ENCODE data around the gene CD70. TPM values are rescaled to one million over a fixed set of nuclear protein-coding genes. Genes with fewer than 3 reads are reported as not detected.
A peak's percentile ranks its signal among the peaks of the same experiment; 100 is the strongest.
"Not testable (repeated sequence)": the region's sequence is repeated elsewhere in the genome, so short reads cannot be mapped to it uniquely, and the experiment has no call there.

Gene CD70
- total and polyA plus RNA-seq, 4 donors = not detected

GRCh38 chr19:6568816-6569215, 22.1 kb downstream of the CD70 start:
- H3K9ac ChIP-seq (ENCODE audit: low read depth in 1 of 2, low read length in 2 of 2) = no peak overlapping the region
- H3K27ac ChIP-seq (ENCODE audit: low read depth in 1 of 2, low read length in 2 of 2) = no peak overlapping the region
- no peaks in the 10 kb centered on the region for H3K4me1 ChIP-seq (ENCODE audit: control insufficient read depth in 4 of 4, insufficient read depth in 4 of 4, low read length in 3 of 4)
- H3K27me3 ChIP-seq (ENCODE audit: control insufficient read depth in 4 of 4, insufficient read depth in 4 of 4, low read length in 3 of 4) = peaks cover 0 to 5% (median under 1%) of the 10 kb centered on the region in 4 donors
- H3K36me3 ChIP-seq (ENCODE audit: control insufficient read depth in 4 of 4, insufficient read depth in 3 of 4, low read depth in 1 of 4, low read length in 3 of 4) = no peaks in the 10 kb centered on the region
- peaks cover 0 to 13% (median 5%) of the 10 kb centered on the region in 4 donors for H3K9me3 ChIP-seq (ENCODE audit: control insufficient read depth in 4 of 4, low read length in 3 of 4)
- TF ChIP-seq YY1 (IDR thresholded peaks at IDR 0.05) = no peak
- H3K4me3 ChIP-seq (ENCODE audit: low read depth in 1 of 3, low read length in 3 of 3) = no peak overlapping the region
- 67% methylated on average over 3 of the region's 3 CpGs for WGBS
- no peak for DNase-seq (ENCODE audit: low spot score)

- Histone ChIP-seq H3K27ac (ENCODE audit: low read depth in 1 of 2, low read length in 2 of 2) (no peak overlapping the region), H3K4me3 (ENCODE audit: low read depth in 1 of 3, low read length in 3 of 3) (no peak overlapping the region), H3K27me3 (ENCODE audit: control insufficient read depth in 4 of 4, insufficient read depth in 4 of 4, low read length in 3 of 4) (peaks cover 0 to 5% (median under 1%) of the 10 kb centered on the region in 4 donors), H3K9me3 (ENCODE audit: control insufficient read depth in 4 of 4, low read length in 3 of 4) (peaks cover 0 to 15% (median 5%) of the 10 kb centered on the region in 4 donors), H3K9ac (ENCODE audit: low read depth in 1 of 2, low read length in 2 of 2) (no peak overlapping the region), H3K36me3 (ENCODE audit: control insufficient read depth in 4 of 4, insufficient read depth in 3 of 4, low read depth in 1 of 4, low read length in 3 of 4) (no peaks in the 10 kb centered on the region), H3K4me1 (ENCODE audit: control insufficient read depth in 4 of 4, insufficient read depth in 4 of 4, low read length in 3 of 4) (no peaks in the 10 kb centered on the region)
- TF ChIP-seq RXRA (IDR thresholded peaks at IDR 0.05) (no peak), GABPA (IDR thresholded peaks at IDR 0.05 in 1 of 2, conservative IDR thresholded peaks at IDR 0.05 in 1 of 2) (no peak), MAX (IDR thresholded peaks at IDR 0.05) (no peak), EGR1 (IDR thresholded peaks at IDR 0.05; ENCODE audit: low read depth in 2 of 2) (no peak)
- WGBS = 68% methylated on average over 8 of the region's 8 CpGs
- no peak for DNase-seq (ENCODE audit: low spot score)
Measured at GRCh38 chr19:6568010-6568526, 22.9 kb downstream of the CD70 start.

GRCh38 chr19:6566727-6567126, 24.2 kb downstream of the CD70 start:
- H3K9ac ChIP-seq (ENCODE audit: low read depth in 1 of 2, low read length in 2 of 2); H3K4me3 ChIP-seq (ENCODE audit: low read depth in 1 of 3, low read length in 3 of 3); H3K27ac ChIP-seq (ENCODE audit: low read depth in 1 of 2, low read length in 2 of 2); H3K36me3 ChIP-seq (ENCODE audit: control insufficient read depth in 4 of 4, insufficient read depth in 3 of 4, low read depth in 1 of 4, low read length in 3 of 4); DNase-seq (ENCODE audit: low spot score); H3K27me3 ChIP-seq (ENCODE audit: control insufficient read depth in 4 of 4, insufficient read depth in 4 of 4, low read length in 3 of 4); H3K4me1 ChIP-seq (ENCODE audit: control insufficient read depth in 4 of 4, insufficient read depth in 4 of 4, low read length in 3 of 4): not testable (repeated sequence)
- WGBS = 59% methylated on average over 3 of the region's 3 CpGs
- H3K9me3 ChIP-seq (ENCODE audit: control insufficient read depth in 4 of 4, low read length in 3 of 4) = peaks cover 0 to 15% (median 5%) of the 10 kb centered on the region in 4 donors

- H3K36me3 ChIP-seq (ENCODE audit: control insufficient read depth in 4 of 4, insufficient read depth in 3 of 4, low read depth in 1 of 4, low read length in 3 of 4) = no peaks in the 10 kb centered on the region
- no peak for DNase-seq (ENCODE audit: low spot score)
- TF ChIP-seq JUND (IDR thresholded peaks at IDR 0.05) = no peak
- no peak for TF ChIP-seq CTCF (IDR thresholded peaks at IDR 0.05; ENCODE audit: low read depth, low read length, missing input control)
- peak; percentile 98 for TF ChIP-seq REST (IDR thresholded peaks at IDR 0.05)
- H3K9me3 ChIP-seq (ENCODE audit: control insufficient read depth in 4 of 4, low read length in 3 of 4) = peaks cover 0 to 15% (median 3%) of the 10 kb centered on the region in 4 donors
- no peak overlapping the region for H3K27ac ChIP-seq (ENCODE audit: low read depth in 1 of 2, low read length in 2 of 2)
- no peak overlapping the region for H3K9ac ChIP-seq (ENCODE audit: low read depth in 1 of 2, low read length in 2 of 2)
- no peaks in the 10 kb centered on the region for H3K4me1 ChIP-seq (ENCODE audit: control insufficient read depth in 4 of 4, insufficient read depth in 4 of 4, low read length in 3 of 4)
- 63% methylated on average over 2 of the region's 2 CpGs for WGBS
- no peak overlapping the region for H3K4me3 ChIP-seq (ENCODE audit: low read depth in 1 of 3, low read length in 3 of 3)
- peaks cover 0 to 2% (median under 1%) of the 10 kb centered on the region in 4 donors for H3K27me3 ChIP-seq (ENCODE audit: control insufficient read depth in 4 of 4, insufficient read depth in 4 of 4, low read length in 3 of 4)
Measured at GRCh38 chr19:6564393-6564792, 26.6 kb downstream of the CD70 start.

GRCh38 chr19:6562437-6562836, 28.5 kb downstream of the CD70 start:
- 50% methylated on average over 1 of the region's 1 CpG for WGBS
- H3K27ac ChIP-seq (ENCODE audit: low read depth in 1 of 2, low read length in 2 of 2); H3K4me3 ChIP-seq (ENCODE audit: low read depth in 1 of 3, low read length in 3 of 3); H3K36me3 ChIP-seq (ENCODE audit: control insufficient read depth in 4 of 4, insufficient read depth in 3 of 4, low read depth in 1 of 4, low read length in 3 of 4); H3K27me3 ChIP-seq (ENCODE audit: control insufficient read depth in 4 of 4, insufficient read depth in 4 of 4, low read length in 3 of 4); H3K4me1 ChIP-seq (ENCODE audit: control insufficient read depth in 4 of 4, insufficient read depth in 4 of 4, low read length in 3 of 4); H3K9ac ChIP-seq (ENCODE audit: low read depth in 1 of 2, low read length in 2 of 2); DNase-seq (ENCODE audit: low spot score): not testable (repeated sequence)
- H3K9me3 ChIP-seq (ENCODE audit: control insufficient read depth in 4 of 4, low read length in 3 of 4) = peaks cover 0 to 11% (median 3%) of the 10 kb centered on the region in 4 donors

All from liver (tissue), 9 donors.